ENCODE results near the gene SEMG1. TPM values are rescaled to one million over a fixed set of nuclear protein-coding genes. Genes with fewer than 3 reads are reported as not detected.

The SEMG1 gene
- total RNA-seq, 1 donor from 2014 or later, result not detected

DNA sequence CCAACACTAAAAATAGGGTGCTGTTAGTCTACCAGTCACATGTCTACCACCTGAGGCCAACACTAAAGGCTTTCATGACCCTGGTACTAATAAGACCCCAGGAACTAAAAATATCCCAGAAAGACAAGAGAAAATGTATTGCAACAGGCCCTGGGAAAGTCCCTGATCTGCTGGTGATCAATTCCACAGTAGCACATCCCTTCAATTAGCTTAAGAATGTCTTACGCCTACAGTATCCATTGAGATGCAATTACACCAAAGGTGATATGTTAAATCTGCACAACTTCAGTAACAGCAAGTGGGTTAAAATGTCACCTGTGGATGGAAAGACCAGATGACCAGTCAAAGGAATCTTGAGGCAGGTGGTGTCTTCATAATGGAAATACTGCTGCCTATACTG is 3.1 kb downstream of the SEMG1 start:
- Mint-ChIP-seq H3K27ac (no peak overlapping the region), H3K9me3 (ENCODE audit: low read depth) (no peaks in the 10 kb centered on the region), H3K4me3 (ENCODE audit: low read depth) (no peak overlapping the region), H3K4me1 (ENCODE audit: low read depth) (peaks cover 3% of the 10 kb centered on the region), H3K36me3 (ENCODE audit: insufficient read depth) (no peaks in the 10 kb centered on the region), H3K27me3 (peaks cover 32% of the 10 kb centered on the region)
- TF ChIP-seq, protein P1, sequence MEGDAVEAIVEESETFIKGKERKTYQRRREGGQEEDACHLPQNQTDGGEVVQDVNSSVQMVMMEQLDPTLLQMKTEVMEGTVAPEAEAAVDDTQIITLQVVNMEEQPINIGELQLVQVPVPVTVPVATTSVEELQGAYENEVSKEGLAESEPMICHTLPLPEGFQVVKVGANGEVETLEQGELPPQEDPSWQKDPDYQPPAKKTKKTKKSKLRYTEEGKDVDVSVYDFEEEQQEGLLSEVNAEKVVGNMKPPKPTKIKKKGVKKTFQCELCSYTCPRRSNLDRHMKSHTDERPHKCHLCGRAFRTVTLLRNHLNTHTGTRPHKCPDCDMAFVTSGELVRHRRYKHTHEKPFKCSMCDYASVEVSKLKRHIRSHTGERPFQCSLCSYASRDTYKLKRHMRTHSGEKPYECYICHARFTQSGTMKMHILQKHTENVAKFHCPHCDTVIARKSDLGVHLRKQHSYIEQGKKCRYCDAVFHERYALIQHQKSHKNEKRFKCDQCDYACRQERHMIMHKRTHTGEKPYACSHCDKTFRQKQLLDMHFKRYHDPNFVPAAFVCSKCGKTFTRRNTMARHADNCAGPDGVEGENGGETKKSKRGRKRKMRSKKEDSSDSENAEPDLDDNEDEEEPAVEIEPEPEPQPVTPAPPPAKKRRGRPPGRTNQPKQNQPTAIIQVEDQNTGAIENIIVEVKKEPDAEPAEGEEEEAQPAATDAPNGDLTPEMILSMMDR (IDR thresholded peaks at IDR 0.05; ENCODE audit: unreplicated experiment), result no peak
- no peak for DNase-seq (ENCODE audit: low spot score, unreplicated experiment)

DNA sequence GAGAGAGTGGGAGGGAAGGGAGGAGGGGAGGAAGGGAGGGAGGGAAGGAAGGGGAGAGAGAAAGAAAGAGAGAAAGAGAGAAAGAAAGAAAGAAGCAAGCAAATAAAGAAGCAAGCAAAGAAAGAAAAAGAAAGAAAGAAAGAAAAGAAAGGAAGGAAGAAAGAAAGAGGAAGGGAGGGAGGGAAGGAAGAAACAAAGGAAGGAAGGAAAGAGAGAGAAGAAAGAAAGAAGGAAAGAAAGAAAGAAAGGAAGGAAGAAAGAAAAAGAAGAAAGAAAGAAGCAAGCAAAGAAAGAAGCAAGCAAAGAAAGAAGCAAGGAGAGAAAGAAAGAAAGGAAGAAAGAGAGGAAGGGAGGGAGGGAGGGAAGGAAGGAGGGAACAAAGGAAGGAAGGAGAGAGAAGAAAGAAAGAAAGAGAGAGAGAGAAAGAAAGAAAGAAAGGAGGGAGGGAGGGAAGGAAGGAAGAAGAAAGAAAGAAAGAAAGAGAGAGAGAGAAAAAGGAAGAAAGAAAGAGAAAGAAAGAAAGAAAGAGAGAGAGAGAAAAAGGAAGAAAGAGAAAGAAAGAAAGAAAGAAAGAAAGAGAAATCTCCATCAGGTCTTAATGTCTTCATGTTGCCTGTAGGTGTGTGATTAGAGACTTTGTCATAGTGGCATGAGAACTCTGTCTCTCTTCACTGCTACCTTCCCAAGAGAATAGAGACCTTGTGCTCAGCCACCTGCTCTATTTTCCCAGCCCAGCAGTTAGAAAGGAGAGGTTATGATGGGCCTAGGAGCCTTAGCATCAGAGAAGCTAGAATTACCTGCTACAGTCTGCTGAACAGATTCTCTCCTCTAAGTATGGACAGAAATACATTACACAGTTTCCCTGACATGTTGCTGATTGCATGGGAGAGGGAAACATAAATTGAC is 5.0 kb downstream of the SEMG1 start:
- H3K9me3 Mint-ChIP-seq (ENCODE audit: low read depth), result no peaks in the 10 kb centered on the region
- TF ChIP-seq, protein P1 (IDR thresholded peaks at IDR 0.05; ENCODE audit: unreplicated experiment), result no peak
- H3K27me3 Mint-ChIP-seq, result peaks cover 25% of the 10 kb centered on the region
- H3K4me1 Mint-ChIP-seq (ENCODE audit: low read depth), result peaks cover under 1% of the 10 kb centered on the region
- no peak overlapping the region for H3K27ac Mint-ChIP-seq
- DNase-seq (ENCODE audit: low spot score, unreplicated experiment), result no peak
- no peaks in the 10 kb centered on the region for H3K36me3 Mint-ChIP-seq (ENCODE audit: insufficient read depth)
- no peak overlapping the region for H3K4me3 Mint-ChIP-seq (ENCODE audit: low read depth)

DNA sequence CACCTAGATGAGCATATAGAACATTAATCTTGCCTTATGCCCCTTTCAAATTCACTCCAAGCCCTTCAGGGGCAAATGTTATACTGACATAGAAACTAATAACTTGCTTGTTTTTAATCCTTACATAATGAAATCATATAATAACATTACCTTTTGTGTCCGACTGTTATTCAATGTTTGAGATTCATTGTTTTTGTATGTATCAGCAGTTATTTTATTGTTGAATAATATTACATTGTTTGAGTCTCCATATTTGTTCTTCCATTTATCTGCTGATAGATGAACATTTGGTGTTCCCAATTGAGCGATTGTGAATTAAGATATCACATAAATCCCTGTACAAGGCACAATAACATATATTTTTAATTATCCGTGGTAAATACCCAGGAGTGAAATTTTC is 6.0 kb downstream of the SEMG1 start:
- Mint-ChIP-seq H3K4me3 (ENCODE audit: low read depth) (no peak overlapping the region), H3K9me3 (ENCODE audit: low read depth) (no peaks in the 10 kb centered on the region), H3K27me3 (peaks cover 23% of the 10 kb centered on the region), H3K27ac (no peak overlapping the region), H3K36me3 (ENCODE audit: insufficient read depth) (no peaks in the 10 kb centered on the region), H3K4me1 (ENCODE audit: low read depth) (no peaks in the 10 kb centered on the region)
- TF ChIP-seq, protein P1 (IDR thresholded peaks at IDR 0.05; ENCODE audit: unreplicated experiment), result no peak
- no peak for DNase-seq (ENCODE audit: low spot score, unreplicated experiment)

DNA sequence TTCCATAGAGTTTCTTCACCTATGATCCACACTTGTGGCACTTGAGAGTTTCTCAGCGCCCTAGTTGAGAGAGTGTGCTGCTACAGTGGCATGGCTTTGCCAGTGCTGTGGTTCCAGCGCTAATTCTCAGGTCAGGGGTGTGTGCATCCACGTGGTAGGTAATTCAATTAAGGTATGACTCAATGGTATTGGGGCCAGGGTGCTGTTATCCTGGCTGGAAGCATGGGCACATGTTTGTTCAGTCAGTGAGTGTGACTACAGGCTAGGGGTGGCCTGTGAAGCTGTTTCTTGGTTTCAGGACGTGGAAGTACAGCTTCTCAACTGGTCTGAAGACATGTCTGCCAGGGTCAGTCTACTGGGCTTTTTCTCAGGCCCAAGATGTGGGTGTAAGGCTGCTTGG is 11.3 kb downstream of the SEMG1 start:
- Mint-ChIP-seq H3K4me1 (ENCODE audit: low read depth) (no peaks in the 10 kb centered on the region), H3K36me3 (ENCODE audit: insufficient read depth) (no peaks in the 10 kb centered on the region), H3K9me3 (ENCODE audit: low read depth) (no peaks in the 10 kb centered on the region), H3K27ac (no peak overlapping the region), H3K4me3 (ENCODE audit: low read depth) (no peak overlapping the region), H3K27me3 (peaks cover 33% of the 10 kb centered on the region)
- DNase-seq (ENCODE audit: low spot score, unreplicated experiment), result no peak
- TF ChIP-seq, protein P1 (IDR thresholded peaks at IDR 0.05; ENCODE audit: unreplicated experiment), result no peak

DNA sequence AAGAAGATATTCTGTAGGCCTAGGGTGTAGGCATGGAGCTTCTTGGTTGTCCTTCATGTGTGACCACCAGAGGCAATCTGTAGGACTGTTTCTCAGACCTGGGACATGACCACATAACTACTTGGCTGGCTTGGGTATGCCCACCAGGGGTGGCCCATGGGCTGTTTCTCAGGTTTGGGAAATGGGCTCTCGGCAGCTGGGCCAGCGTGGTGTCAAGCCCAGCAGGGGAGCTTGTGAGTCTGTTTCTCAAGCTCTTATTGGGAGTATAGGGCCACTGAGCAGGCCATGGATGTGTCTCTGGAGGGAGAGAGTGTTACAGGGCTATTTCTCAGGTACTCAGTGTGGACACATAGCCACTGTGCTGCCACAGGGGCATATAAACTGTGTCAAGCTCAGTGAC is 11.8 kb downstream of the SEMG1 start:
- no peak overlapping the region for H3K4me3 Mint-ChIP-seq (ENCODE audit: low read depth)
- DNase-seq (ENCODE audit: low spot score, unreplicated experiment), result no peak
- TF ChIP-seq, protein P1 (IDR thresholded peaks at IDR 0.05; ENCODE audit: unreplicated experiment), result no peak
- H3K9me3 Mint-ChIP-seq (ENCODE audit: low read depth), result no peaks in the 10 kb centered on the region
- no peak overlapping the region for H3K27ac Mint-ChIP-seq
- H3K4me1 Mint-ChIP-seq (ENCODE audit: low read depth), result no peaks in the 10 kb centered on the region
- no peaks in the 10 kb centered on the region for H3K36me3 Mint-ChIP-seq (ENCODE audit: insufficient read depth)
- H3K27me3 Mint-ChIP-seq, result peaks cover 33% of the 10 kb centered on the region
